HG03571 (cell line): ENCODE data around the gene KPNB1.

Source experiments
- ATAC-seq: cut with Tn5 transposase; IDR thresholded peaks from one replicate; pipeline ENCODE4 v1.9.1; 2021; ENCODE audit not compliant: unreplicated experiment

Gene KPNB1

GRCh38 chr17:47728214-47728877 is 78.6 kb downstream of the KPNB1 start:
- ATAC-seq = no peak

DNA sequence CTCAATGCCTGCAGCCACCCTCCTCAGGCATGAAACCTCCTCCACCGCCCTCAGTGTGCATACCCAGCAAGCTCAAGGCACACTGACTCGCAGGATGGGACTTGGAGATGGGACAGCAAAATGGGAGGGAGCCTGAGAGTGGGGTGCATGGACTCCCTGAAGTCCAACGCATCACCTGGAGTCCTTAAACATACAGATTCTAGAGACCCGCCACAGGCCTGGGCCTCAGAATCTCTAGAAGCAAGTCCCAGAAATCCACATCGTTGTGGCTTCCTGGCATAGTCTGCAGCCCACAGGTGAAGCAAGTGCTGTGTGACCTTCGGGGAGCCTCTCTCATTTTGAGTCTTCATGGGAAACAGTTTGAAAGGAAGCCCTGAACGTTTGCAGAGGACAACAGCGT is 79.8 kb downstream of the KPNB1 start:
- no peak for ATAC-seq

- no peak for ATAC-seq
Measured at GRCh38 chr17:47730681-47731080, 81.0 kb downstream of the KPNB1 start.

DNA sequence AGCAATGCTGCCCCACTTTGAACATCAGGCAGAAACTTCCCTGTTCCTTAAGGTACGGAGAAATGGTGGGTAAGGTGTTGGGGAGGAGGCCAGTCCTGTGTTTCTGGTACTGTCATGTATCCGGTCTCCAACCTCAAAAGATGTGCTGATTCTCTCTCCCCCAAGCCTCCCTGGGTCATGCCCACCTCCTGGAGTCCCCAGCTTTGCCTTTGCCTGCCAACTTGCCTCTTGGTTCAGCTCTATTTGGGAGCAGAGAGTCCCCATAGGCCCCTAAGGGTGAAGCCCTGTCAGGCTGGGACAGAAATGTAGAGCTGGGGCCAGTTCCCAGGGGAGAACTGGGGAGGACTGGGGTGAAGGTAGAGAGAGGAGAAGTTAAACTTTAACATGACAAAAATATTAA is 81.7 kb downstream of the KPNB1 start:
- ATAC-seq = no peak

DNA sequence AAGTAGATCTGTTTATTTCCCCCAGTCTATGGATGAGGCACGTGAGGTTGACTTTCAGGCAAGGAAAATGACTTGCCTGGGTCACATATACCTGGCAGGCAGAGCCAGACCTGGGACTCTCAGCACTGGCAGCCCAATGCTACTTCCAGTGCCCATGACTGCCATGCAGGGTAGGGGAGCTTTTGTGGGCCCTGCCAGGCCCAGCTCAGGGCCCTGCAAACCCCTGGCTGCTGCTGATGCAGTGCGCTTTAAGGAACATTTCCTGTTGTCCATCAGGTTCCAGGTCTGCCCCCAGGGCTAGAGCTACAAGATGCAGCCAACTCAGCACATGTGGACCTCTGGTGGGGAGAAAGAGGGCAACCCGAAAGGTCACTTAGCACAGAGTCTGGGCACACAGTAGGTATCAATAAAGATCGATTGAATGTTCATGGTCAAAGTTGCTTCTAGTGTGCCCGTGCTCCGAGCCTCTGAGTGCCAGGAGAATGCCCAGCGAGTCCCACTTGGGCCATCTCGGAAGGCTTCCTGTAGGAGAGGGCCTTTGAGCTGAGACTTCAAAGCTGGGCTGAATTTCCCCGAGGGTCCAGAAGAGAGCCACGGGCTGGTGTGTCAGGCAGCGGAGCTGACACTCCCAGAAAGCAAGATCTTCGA is 82.8 kb downstream of the KPNB1 start:
- ATAC-seq = no peak

DNA sequence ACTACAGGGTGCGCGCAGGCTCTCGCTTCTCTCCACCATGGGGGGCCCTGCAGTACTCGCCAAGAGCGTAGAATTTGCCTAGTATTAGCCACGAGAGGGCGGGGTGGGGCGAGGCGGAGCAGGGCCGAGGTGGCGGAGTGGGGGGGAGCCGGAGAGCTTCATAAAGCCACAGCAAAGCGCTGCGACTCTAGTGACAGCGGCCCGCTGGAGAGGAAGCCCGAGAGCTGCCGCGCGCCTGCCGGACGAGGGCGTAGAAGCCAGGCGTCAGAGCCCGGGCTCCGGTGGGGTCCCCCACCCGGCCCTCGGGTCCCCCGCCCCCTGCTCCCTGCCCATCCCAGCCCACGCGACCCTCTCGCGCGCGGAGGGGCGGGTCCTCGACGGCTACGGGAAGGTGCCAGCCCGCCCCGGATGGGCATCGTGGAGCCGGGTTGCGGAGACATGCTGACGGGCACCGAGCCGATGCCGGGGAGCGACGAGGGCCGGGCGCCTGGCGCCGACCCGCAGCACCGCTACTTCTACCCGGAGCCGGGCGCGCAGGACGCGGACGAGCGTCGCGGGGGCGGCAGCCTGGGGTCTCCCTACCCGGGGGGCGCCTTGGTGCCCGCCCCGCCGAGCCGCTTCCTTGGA is 83.4 kb downstream of the KPNB1 start, which contains the start of gene TBX21:
TSS of gene TBX21 (plus strand) at position 190 of the 627 bp plus-strand sequence. CDS start at position 409, 219 bp downstream.
- ATAC-seq = peak; percentile 45

DNA sequence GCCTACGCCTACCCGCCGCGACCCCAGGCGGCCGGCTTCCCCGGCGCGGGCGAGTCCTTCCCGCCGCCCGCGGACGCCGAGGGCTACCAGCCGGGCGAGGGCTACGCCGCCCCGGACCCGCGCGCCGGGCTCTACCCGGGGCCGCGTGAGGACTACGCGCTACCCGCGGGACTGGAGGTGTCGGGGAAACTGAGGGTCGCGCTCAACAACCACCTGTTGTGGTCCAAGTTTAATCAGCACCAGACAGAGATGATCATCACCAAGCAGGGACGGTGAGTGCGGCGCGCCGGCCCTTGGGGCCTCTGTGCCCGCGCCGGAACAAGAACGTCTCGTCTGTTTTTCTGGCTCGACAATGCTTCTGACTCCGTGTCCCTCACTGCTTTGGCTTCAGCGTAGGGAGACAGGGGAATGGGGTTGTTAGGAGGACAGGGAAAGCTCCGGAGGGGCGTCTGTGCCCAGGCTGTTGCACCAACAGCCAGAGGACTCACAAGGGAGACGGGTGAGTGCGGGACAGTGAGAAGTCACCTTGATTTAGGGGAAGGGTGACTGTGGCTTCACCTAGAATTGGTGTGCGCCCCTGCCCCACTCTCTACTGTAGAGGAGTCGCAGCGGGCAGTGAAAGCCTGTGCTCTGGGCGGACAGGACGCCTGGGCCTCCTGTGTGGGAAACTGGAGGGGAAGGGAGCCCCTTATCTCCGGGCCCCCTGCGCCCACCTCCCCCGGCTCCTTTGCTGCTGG is 84.1 kb downstream of the KPNB1 start:
- ATAC-seq = peak; percentile 11

DNA sequence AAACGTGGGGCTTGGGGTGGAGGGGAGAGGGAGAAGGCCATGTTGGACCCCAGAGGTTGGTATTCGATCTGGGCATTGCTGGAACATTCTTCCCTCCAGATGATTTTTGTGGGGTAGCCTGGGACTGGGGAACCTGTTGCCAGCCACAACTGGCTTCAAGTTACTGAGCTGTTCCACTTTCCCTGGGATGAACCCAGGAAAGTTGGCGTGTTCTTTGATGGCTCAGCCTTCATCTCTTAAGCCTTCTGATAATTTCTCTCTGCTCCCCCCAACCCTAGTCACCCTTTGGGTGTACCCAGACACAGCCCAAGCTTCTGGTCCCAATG is 85.4 kb downstream of the KPNB1 start:
- ATAC-seq = no peak
